Activated CD4-positive, alpha-beta T cell treated with anti-CD3 and anti-CD28 coated beads for 48 hours (primary cell): ENCODE data around the gene VEGFB.

Experiments used
- DNase-seq: peaks from one replicate; pipeline ENCODE4 v3.0.0-alpha.2; 2020

VEGFB gene, protein sequence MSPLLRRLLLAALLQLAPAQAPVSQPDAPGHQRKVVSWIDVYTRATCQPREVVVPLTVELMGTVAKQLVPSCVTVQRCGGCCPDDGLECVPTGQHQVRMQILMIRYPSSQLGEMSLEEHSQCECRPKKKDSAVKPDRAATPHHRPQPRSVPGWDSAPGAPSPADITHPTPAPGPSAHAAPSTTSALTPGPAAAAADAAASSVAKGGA

DNA sequence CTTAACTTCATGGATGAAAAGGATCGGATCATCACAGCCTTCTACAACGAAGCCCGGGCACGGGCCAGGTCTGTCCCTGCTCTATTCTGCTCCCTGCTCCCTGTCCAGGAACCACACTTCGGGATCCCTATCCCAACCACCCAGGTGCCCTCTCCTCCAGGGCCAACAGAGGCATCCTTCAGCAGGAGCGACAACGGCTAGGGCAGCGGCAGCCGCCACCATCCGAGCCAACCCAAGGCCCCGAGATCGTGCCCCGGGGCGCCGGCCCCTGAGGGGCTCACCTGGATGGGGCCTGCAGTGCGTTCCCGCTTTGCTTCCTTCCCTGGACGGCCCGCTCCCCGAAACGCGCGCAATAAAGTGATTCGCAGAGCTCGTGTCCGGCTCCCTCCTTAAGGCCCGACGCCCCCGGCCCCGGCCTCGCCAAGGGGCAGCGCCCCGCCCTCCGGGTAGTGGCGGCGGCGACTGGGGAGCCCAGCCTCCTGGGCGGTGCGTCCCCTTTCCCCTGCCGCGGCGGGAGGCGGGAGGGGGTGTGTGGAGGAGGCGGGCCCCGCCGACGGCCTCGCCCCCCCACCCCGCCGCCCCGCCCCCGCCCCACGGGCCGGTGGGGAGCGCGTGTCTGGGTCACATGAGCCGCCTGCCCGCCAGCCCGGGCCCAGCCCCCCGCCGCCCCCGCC is at the start of gene VEGFB:
Gene VEGFB (plus strand): TSS at position 672 of the 674 bp plus-strand sequence. CDS start 250 bp downstream, outside the sequence.
- DNase-seq: peak; percentile 68

DNA sequence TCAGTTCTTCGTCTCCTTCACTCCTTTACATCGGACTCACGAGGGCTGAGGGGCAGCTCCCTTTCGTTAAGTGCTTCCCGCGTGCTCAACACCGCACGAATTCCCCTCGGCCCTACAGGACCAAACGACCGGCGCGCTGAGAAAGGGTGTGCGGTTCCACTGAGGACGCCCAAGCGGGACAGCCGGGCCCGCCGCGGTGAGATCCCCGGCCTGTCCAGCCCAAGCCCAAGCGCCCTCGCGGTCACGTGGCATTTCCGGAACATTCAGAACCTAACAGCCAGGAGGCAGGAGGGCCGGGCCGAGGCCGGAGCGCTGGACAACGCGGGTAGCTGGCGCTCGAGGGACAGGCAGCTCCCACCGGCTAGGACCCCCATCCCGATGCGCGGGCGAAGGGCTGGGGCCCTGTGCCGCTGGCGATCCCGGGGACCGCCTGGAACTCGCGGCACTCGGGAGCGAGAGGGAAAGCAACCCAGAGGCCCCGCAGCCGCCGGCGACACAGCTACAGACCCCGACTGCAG is 49.1 kb upstream of the VEGFB start:
- no peak for DNase-seq

DNA sequence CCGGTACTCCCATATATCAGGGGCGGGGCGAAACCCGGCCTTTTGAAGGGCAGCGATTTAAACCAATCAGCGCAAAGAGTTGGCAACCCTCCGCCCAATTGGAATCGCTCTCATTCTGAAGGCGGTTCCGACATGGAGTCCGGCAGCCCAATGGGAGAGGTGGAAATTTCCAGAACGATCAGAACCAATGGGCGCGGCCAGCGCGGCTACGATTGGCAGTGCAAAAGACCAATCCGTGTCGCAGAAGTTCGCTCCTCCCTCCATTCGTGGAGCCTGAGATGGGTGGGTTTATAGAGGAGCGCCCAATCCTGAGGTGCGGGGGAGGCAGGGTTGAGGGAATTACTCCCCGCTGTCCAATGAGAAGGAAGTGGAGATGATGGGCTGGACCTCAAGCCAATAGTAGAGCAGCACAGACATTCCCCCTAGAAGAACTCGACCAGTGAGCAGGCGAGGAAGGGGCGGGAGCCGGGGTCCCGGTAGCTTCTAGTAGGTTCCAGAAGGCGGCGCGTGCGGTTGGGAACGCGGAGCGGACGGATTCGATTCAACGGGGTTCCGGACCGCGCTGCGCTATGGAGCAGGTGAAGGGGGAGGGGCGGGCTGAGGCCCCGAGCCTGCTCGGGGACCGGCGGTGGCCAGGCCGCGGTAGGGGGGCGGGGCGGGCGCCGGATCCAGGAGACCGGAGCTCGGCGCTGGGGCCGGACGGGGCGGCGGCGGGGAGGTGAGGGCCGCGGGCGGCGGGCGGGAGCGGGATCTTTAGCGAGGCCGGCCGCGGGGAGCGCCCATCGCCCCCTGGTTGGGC is 48.5 kb upstream of the VEGFB start, which contains the start of gene STIP1:
Gene STIP1 (plus strand): TSS at position 479 of the 799 bp plus-strand sequence. CDS start 91 bp downstream, at position 570.
- DNase-seq: peak; percentile 99

DNA sequence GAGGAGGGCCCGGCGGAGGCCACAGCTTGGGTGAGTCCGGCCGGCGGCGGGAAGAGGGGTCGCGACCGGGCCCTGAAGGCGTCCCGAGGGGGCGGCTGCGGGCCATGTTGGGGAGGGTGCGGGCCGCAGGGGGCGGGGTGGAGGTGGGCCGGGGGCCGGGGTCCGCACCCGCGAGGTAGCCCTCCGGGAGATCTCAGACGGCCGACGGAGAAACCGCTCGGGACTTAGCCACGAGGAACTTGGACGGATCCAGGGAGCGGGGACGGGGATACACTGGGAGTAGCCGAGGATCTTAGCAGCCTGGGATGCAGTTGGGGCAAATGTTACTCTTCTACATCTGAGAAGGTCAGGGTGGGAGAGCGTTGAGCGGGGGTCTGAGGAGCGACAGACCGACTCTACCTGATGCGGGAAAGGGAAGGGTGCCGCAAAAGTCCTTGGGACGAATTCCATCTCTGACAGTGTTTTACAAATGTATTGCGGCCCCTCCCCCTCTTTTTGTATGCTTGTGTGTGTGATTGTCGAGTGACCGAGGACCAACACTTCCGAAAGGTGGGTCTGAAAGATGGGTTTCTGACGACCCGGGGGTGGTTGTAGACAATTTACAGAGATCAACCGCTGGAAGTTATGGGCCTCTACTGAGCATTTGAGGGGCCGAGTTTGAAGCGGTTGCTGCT is 47.8 kb upstream of the VEGFB start:
- DNase-seq: peak; percentile 59

DNA sequence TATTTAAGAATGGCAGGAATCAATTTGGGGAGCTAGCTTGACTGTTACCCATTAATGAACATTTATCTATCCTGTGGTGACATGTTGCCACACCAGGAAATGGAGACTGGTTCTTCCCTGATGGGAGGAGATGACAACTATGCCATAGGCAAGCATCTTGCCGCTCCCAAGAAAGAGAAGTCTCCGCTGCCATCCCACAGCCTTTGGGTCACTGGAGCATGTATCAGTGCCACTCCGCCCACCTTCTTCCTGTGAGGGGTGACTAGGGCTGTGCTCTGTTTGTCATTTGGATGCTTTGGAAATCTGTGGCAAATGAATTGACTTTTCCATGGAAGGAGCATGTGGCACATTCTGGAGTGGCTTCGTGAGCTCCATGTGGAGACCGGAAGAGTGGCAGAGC is 42.0 kb upstream of the VEGFB start:
- no peak for DNase-seq

DNA sequence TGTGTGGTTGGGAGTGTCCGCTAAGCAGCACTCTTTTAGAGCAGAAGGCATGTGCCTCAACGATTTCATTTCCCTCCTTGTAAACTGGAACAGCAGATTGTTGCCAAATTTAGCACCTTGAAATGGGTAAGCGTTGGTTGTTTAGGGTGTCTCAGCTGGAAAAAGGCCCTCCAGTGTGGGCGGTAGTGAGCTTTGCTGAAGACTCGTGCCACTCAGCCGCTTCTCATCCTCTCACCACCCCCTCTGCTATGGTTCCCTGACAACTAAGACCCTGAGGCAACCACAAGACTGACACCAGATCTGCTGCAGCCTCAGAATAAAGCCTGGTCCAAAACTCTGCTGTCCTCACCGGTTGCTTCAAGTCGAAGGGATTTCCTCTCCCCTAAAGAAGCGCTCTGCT is 37.8 kb upstream of the VEGFB start:
- no peak for DNase-seq

DNA sequence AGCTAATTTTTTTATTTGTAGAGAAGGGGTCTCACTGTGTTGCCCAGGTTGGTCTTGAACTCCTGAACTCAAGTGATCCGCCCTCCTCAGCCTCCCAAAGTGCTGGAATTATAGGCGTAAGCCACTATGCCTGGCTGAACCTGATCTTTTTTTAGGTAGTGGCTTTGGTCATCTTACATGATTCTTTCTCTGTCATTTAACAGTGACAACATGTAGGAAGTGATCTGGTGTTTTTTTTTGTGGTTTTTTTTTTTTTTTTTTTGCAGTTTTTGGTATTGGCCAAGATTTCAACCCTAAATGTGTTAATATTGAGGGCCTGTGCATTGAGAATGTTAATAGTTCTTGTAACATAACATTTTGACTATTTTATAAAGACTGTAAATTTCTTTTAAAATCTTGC is 35.9 kb upstream of the VEGFB start:
- no peak for DNase-seq

DNA sequence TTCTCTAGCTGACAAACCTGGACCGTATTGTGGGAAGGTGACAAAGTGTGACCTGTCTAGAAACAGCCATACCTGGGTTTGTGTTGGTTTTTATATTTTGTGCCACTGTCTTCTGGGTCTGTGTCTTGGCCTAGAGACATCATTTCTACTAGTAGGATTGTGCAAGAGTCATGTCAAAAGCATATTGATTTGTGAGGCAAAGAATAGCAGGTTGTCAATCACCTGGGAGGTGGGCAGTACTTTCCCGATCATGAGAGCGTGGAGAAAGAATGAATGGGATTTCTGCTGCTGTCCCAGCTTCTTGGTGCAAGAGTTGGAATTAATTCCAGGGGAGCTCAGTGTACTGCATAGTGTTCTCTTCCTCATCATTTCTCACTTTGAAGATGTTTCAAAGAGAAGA is 32.8 kb upstream of the VEGFB start:
- no peak for DNase-seq

DNA sequence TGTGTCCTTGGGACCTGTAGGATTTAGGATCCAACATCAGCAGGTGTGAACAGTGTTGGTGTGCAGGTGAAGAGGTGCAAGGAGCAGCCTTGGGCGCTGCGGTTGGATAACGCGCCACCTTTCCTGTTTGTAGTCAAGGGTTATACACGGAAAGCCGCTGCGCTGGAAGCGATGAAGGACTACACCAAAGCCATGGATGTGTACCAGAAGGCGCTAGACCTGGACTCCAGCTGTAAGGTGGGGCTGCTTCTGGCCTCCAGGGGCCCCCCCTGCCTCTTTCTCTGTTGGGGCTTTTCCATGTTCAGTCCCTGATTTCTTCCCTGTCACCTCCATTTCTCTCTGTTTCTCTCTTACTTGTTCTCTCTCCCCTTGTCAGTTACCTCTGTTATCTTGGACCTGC is 31.4 kb upstream of the VEGFB start:
- no peak for DNase-seq

DNA sequence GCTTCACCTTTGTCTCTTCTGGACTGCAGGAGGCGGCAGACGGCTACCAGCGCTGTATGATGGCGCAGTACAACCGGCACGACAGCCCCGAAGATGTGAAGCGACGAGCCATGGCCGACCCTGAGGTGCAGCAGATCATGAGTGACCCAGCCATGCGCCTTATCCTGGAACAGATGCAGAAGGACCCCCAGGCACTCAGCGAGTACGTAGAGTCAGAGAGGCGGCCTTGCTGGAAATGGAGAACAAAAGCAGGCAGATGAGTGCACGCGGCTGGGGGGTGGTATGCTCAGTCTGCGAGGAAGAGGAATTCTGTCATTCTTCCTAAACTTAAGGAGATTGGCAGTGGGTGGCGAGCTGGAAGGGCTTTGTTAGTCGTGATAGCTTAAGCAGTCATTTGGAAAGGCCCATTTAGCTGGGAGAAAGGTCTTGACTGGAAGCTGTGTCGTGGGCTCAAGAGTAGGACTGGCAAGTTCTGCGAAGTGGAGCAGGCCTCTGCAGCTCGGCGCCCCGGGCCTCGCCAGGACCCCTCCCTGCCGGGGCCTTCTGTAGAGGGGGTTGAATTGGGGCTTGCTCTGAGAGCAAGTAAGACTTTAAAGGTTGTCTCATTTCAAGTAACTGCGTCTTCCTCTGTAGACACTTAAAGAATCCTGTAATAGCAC is 30.8 kb upstream of the VEGFB start:
- no peak for DNase-seq

DNA sequence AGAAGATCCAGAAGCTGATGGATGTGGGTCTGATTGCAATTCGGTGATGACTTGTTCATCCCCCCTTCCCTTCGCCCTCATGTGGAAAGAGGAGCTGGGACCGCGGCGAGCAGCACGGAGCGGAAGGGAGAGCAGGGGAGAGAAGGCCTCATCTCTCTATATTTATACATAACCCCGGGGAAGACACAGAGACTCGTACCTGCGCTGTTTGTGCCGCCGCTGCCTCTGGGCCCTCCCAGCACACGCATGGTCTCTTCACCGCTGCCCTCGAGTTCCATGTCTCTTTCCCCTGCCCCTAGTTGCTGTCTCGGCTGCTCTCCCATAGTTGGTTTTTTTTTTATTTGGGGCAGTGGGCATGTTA is 30.3 kb upstream of the VEGFB start:
- DNase-seq: no peak

DNA sequence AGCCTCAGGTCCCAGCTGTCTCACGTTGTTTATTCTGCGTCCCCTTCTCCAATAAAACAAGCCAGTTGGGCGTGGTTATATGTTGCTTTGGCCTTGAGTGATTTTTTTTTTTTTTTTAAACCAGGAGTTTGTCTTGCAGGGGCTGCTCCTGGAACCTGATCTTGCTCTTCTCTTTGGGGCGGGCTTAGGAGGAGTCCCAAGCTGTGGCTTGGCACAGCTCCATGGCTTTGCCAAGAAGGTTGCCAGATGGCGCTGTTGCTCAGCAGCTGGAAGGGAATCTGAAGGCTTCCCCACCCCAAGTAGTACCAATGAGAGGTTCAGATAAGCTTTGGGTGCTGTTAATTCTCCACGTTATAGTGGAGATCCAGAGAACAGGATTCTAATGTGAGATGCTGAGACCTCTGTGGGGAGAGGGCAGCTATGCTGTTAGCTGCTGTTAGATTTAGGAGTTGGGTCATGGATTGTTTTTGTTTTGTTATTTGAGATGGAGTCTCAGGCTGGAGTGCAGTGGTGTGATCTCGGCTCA is 29.9 kb upstream of the VEGFB start:
- DNase-seq: peak; percentile 84

DNA sequence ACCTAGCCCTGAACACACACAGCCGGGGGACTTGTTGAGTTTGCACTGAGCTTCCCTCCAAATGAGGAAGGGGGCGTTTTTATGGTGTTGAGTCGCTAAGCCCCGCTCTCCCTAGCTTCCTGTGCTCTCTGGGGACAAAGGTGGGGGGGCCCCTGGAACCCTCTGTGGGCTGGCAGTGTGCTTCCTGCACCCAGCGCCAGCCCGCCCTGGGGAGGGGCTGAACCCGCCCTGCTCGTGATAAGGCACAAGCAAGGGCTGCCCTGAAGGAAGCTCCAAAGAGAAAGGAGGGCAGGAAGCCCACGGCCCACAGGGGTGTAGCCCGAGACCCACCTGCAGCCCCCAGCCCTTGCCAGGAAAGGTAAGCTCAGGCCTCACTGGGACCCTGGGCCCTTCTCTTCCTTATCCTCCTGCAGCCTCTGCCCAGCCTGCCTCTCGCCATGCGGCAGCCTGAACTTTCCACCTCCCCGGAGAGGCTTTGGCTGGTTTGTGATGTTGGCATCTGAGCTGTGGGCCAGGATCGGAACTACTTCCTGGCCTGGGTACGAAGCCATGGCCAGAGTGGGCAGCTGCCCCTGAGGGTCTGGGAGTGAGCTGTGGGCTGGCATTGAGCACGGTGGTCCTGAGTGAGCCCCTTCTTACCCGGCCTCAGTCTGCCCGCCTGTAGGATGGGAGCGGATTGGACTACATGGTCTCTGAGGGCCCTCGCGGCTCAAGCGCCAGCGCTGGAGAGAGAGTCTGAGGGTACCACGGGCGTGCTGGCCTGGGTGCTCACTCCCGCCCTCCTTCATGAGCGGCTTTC is 27.7 kb upstream of the VEGFB start, which contains the start of gene FERMT3:
Gene FERMT3 (plus strand): TSS at position 265 of the 799 bp plus-strand sequence. CDS start 644 bp downstream, outside the sequence.
- DNase-seq: peak; percentile 87

DNA sequence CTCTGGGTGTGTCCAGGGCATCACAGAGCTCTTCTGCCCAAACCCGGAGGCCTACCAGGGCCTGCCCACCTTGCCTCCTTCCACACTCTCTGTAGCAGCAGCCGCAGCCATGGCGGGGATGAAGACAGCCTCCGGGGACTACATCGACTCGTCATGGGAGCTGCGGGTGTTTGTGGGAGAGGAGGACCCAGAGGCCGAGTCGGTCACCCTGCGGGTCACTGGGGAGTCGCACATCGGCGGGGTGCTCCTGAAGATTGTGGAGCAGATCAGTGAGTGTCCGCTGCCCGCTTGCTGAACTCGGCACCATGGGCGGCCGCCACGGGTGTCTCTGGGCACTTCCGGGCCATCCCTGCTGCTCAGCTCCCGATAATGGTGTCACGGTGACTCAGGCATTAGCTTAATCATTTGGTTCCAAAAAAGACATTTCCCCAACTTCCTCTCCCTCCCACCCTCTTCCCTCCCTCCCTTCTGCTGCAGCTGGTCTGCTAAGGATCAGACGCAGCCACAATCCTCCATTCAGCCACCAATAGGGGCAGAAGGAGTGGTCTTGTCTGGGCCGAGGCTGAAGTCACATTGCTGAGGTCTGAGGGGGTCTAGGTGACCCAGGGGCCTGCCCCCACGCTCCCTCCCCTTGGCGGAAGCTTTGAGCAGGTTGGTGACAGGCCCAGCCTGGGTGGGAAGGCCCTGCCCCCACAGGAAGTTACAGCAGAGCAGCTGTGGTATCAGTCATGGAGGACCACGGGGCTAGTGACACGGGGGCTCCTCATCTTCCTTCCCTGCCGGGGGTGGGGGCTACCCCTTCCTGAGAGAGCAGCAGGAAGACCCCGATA is 26.9 kb upstream of the VEGFB start:
- peak; percentile 90 for DNase-seq

DNA sequence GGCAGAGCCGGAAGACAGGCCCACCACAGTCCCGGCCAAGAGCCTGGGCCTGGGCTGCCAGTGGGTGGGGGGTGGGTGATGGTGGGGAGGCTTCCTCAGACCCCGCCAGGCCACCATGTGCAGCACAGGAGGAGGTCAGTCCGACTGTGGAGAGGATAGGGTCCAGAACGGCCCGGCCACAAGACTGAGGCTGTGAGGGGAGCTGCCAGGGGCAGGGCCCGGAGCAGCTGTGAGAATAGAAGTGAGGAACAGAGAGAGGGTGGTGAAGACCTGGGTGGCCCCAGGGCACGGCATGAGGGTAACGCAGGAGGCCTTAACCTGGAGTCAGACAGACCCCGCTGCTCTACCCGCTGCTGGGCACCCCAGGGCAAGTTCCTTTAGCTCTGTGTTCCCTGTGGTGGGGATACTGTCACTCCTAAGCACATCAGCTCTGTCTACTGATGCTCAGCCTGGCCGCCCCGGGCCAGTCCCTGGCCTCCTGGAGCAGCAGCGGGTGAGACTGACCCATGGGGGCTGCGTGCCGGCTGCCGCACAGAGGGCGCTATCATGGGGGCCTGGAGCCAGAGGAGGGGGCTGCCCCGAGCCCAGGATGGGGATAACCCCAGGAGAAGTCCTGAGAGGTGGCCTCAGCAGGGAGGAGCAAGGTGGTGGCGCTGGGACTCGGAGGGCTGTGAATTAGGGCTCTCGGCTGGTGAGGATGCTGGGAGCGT is 26.1 kb upstream of the VEGFB start:
- DNase-seq: no peak

DNA sequence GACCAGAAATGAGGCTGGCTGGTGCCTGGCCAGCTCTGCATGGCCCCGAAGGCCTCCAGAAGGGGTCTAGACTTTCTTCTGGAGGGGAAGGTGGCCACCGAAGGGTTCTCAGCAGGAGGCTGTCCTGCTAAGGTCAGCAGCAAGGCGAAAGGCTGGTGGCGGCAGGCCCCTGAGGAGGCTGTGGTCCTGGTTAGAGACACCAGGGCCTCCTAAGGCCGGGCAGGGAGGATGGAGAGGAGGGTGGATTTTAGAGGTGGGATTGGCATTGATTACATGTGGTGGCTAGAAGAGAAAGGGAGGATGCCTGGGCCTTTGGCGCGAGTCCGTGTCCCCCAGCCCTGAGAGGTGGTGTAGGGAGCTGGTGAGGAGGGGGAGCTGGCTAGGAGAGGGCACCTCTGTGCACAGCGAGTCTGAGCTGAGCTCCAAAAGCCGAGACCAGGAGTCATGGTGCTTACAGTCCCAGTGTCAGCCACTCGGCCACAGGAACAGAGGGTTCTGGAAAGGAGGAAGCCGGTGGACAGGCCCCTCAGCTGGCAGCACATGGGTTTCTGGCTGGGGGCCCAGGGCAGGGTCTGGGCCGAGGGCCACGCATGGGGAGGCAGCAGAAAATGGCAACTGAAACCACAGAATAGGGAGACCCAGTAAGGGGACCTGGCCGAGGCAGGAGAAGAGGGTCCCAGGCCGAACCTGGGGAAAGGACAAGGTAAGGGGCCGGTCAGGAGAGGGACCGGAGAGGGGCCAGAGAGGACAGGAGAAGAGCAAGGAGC is 25.4 kb upstream of the VEGFB start:
- DNase-seq: no peak

DNA sequence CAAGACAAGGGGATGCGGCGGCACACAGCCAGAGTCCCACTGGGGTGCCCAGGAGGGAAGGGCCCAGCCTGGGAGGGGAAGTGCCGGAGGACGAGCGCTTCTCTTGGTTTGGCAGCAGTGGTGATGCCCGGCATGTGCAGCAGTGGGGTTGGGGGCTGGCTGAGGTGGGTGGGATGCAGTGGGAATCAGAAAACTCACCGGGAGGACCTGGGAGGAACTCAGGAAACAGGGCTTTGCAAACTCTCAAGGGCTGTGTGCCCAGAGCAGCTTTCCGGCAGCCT is 24.9 kb upstream of the VEGFB start:
- no peak for DNase-seq

DNA sequence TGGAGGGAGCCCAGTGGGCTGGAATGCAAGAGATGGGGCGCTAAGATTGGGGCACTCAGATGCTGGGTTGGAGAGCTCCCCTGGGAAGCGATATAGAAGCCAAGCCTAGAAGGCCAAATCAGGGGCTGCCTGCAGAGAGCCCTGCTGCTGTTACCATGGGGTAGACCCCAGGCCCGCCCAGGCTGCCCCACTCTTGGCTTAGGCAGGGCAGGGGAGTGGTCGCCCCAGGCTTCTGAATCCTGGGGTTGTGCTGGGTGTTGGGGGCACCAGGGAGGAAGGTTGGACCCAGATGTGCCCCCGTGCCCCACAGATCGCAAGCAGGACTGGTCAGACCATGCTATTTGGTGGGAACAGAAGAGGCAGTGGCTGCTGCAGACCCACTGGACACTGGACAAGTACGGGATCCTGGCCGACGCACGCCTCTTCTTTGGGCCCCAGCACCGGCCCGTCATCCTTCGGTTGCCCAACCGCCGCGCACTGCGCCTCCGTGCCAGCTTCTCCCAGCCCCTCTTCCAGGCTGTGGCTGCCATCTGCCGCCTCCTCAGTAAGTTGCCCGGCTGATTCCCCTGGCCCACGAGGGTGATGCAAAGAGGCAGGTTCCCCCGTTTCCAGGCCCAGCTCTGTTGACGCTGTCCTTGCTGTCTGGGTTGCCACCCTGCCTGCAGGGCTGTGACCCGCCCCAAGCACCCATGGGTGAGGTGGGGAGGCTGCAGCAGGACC is 23.9 kb upstream of the VEGFB start:
- DNase-seq: no peak
